Natural killer cell (primary cell): ENCODE measurements around the gene P2RX2. TPM values are rescaled to one million over a fixed set of nuclear protein-coding genes. Genes with fewer than 3 reads are reported as not detected.
A peak's percentile ranks its signal among the peaks of the same experiment; 100 is the strongest.

Source experiments
- ATAC-seq, 3 donors: fragments of 150-1000 bp in 2 of 3; fragments of 200-7000 bp in 1 of 3; cut with Tn5 transposase; 1 replicate in 1 of 3; 2 replicates in 2 of 3; pipeline ENCODE4 v1.10.0; 2021; ENCODE audit warnings: mild to moderate bottlenecking in 2 of 3, moderate library complexity in 2 of 3
- DNase-seq, 2 donors: peaks; one replicate each; pipeline versions ENCODE4 v3.0.0 to v3.0.0-alpha.2; 2013 to 2021; ENCODE audit warnings: mixed read lengths in 1 of 2
- H3K27ac ChIP-seq: one replicate; pipeline ENCODE4 v1.5.1; 2013; ENCODE audit warnings: mild to moderate bottlenecking, low read length
- H3K27me3 ChIP-seq: one replicate; pipeline ENCODE4 v1.6.1; 2013; ENCODE audit warnings: low read length; ENCODE audit not compliant: control insufficient read depth, insufficient read depth
- H3K36me3 ChIP-seq: one replicate; pipeline ENCODE4 v1.6.1; 2013; ENCODE audit warnings: low read length; ENCODE audit not compliant: control insufficient read depth, insufficient read depth
- H3K4me1 ChIP-seq: one replicate; pipeline ENCODE4 v1.6.1; 2013; ENCODE audit warnings: low read length; ENCODE audit not compliant: control insufficient read depth, insufficient read depth
- H3K4me3 ChIP-seq: one replicate; pipeline ENCODE4 v1.5.1; 2013; ENCODE audit warnings: low read length
- H3K9me3 ChIP-seq: one replicate; pipeline ENCODE4 v1.6.1; 2013; ENCODE audit warnings: low read length; ENCODE audit not compliant: control insufficient read depth, insufficient read depth
- H3K27ac Mint-ChIP-seq, 2 donors: one replicate each; pipeline ENCODE4 v1.8.0; 2022; ENCODE audit warnings: mild to moderate bottlenecking in 2 of 2, mixed read lengths in 2 of 2, moderate library complexity in 1 of 2
- H3K27me3 Mint-ChIP-seq, 2 donors: one replicate each; pipeline ENCODE4 v1.8.0; 2022; ENCODE audit warnings: low read depth in 2 of 2, mixed read lengths in 2 of 2
- H3K36me3 Mint-ChIP-seq: one replicate; pipeline ENCODE4 v1.8.0; 2022; ENCODE audit warnings: mixed read lengths
- H3K4me1 Mint-ChIP-seq, 2 donors: one replicate each; pipeline ENCODE4 v1.8.0; 2022; ENCODE audit warnings: mixed read lengths in 2 of 2
- H3K4me3 Mint-ChIP-seq: one replicate; pipeline ENCODE4 v1.8.0; 2022; ENCODE audit warnings: mild to moderate bottlenecking, moderate library complexity, mixed read lengths
- H3K9me3 Mint-ChIP-seq, 2 donors: one replicate each; pipeline ENCODE4 v1.8.0; 2022; ENCODE audit warnings: mixed read lengths in 2 of 2
- WGBS: methylation state at CpG from one replicate; pipeline ENCODE4 v1.1.7; 2013; ENCODE audit warnings: missing lambda C conversion rate; ENCODE audit not compliant: insufficient coverage; 5-methylcytosine and 5-hydroxymethylcytosine counted together
- intact Hi-C: fragments of 100-400 bp; cut with micrococcal nuclease; formaldehyde crosslinking; loops from one replicate; pipeline ENCODE4 v1.14.2; 2022
- total RNA-seq, 4 donors: library from RNA; stranded (reverse); fragments of 120-200 nt in 1 of 4; gene quantifications; one replicate each; pipeline versions ENCODE4 v1.2.3 to v1.2.4, GENCODE V29; 2013 to 2022
- TF ChIP-seq, protein P1 (sequence below): fragments of 200-600 bp; IDR thresholded peaks from one replicate; pipeline ENCODE4 v1.8.0; 2022; ENCODE audit warnings: antibody characterized with exemption

P2RX2 gene
- total RNA-seq, 3 donors from 2014 or later (not counting 1 experiment from before 2014, with no cell fraction given) = not detected

DNA sequence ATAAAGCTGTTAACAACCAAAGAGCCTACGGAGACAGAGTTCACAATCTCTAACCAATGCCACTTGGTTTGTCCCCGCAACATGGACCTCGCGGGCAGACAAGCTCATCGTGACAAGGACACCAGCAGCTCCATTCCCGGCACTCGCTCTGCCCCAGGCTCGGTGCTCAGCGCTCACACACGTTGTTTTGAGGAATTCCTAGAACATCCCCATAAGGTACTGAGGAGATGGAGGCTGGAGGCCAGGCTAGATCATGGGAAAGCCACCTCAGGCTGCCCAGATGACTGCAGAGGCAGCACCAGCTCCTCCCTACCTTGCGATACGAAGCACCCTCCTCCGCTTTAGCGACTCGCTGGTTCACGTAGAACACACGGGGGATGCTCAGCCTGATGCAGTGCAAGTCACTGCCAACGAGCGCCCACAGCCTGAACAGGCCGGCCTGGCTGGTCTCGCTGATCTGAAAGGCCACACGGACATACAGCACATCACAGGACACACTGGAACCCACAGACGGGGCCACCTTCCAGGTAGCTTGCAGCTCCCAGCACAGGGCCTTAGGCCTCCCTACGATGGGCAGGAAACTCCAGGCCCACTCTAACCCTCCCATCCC lies 30.1 kb downstream of the P2RX2 start:
- no peaks in the 10 kb centered on the region for H3K9me3 Mint-ChIP-seq

DNA sequence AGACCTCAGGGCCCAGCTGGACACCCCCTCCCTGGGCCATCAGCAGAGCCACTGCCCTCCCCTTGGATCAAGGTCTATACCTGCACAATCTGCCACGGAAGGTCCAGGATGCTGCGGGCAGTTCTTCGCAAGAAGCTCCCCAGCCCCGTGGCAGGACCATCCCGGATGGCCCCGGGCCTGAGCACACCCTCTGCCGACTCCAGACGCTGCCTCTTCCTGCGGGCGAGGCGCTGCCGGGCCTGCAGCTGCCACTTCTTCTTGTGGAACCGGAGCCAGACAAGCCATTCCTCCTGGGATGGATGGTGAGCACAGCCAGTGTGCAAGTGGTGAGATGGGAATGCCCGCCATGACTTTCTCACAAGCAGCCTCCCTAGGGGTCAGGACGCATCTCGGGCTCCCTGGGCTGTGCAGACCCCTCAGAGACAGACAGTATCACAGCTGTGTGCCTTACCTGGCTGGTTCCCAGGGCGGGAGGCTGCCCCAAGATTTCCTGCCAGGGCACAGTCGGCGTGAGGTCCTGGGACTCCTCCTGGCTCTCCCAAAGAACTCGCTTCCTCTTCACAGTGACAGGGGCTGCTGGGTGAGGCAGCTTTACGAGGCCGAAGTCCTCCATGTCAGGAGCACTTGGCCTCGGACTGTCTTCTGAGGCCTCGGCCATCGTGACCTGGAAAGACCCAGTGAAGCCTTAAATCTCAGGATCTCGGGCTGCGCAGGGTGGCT lies 30.8 kb downstream of the P2RX2 start:
- Mint-ChIP-seq H3K36me3 (no peaks in the 10 kb centered on the region), H3K4me1 (no peaks in the 10 kb centered on the region), H3K4me3 (no peak overlapping the region), H3K27ac (no peak overlapping the region), H3K27me3 (no peaks in the 10 kb centered on the region), H3K9me3 (no peaks in the 10 kb centered on the region)
- intact Hi-C loops = no loop called here
- Histone ChIP-seq H3K9me3 (no peaks in the 10 kb centered on the region), H3K27ac (no peak overlapping the region), H3K27me3 (no peaks in the 10 kb centered on the region), H3K4me1 (no peaks in the 10 kb centered on the region), H3K4me3 (no peak overlapping the region), H3K36me3 (peaks cover 32% of the 10 kb centered on the region)
- TF ChIP-seq, protein P1, sequence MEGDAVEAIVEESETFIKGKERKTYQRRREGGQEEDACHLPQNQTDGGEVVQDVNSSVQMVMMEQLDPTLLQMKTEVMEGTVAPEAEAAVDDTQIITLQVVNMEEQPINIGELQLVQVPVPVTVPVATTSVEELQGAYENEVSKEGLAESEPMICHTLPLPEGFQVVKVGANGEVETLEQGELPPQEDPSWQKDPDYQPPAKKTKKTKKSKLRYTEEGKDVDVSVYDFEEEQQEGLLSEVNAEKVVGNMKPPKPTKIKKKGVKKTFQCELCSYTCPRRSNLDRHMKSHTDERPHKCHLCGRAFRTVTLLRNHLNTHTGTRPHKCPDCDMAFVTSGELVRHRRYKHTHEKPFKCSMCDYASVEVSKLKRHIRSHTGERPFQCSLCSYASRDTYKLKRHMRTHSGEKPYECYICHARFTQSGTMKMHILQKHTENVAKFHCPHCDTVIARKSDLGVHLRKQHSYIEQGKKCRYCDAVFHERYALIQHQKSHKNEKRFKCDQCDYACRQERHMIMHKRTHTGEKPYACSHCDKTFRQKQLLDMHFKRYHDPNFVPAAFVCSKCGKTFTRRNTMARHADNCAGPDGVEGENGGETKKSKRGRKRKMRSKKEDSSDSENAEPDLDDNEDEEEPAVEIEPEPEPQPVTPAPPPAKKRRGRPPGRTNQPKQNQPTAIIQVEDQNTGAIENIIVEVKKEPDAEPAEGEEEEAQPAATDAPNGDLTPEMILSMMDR = no peak
- ATAC-seq (no peak), DNase-seq (no peak)
- WGBS = 95% methylated on average over 27 of the region's 27 CpGs

More for the DNA sequence above, 30.1 kb downstream of the P2RX2 start:
- Histone ChIP-seq H3K4me1 (no peaks in the 10 kb centered on the region), H3K36me3 (peaks cover 28% of the 10 kb centered on the region), H3K9me3 (no peaks in the 10 kb centered on the region), H3K4me3 (no peak overlapping the region), H3K27me3 (no peaks in the 10 kb centered on the region), H3K27ac (no peak overlapping the region)
- Mint-ChIP-seq H3K4me3 (no peak overlapping the region), H3K36me3 (no peaks in the 10 kb centered on the region), H3K27me3 (no peaks in the 10 kb centered on the region), H3K4me1 (no peaks in the 10 kb centered on the region), H3K27ac (no peak overlapping the region)
- WGBS = 98% methylated on average over 24 of the region's 24 CpGs
- peak in 1 of 3 donors; percentile 30 for ATAC-seq
- DNase-seq = no peak
- TF ChIP-seq, protein P1 = no peak
- intact Hi-C loops = no loop called here

DNA sequence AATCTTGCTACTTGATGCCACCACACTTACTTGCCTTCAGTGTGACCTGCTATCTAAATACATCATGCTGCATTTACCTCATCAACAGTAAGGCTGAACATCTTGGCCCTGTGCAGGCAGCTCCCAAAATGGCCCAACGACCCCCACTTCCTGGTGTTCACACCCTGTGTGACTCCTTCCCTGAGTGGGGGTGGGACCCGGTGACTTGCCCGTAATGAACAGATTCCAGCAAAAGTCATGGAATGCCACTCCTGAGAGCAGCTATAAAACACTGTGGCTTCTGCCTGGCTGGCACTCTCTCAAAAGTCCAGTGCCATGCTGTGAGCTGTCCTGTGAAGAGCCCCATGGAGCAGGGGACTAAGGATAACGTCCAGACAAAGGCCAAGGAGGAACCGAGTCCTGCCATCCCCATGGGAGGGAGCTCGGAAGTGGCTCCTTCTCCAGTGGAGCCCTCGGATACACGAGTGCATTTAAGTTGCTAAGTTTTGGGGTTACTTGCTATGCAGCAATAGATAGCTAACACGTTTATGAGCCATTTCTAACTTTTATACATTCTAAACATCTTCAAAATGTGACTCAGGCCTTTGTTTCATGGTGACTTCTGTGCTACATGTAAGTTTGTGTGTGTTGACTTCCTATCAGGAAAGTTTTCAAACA lies 33.0 kb downstream of the P2RX2 start:
- H3K4me3 ChIP-seq = no peak overlapping the region
- 83% methylated on average over 9 of the region's 9 CpGs for WGBS
- no peaks in the 10 kb centered on the region for H3K9me3 Mint-ChIP-seq
- no peak overlapping the region for H3K27ac Mint-ChIP-seq
- DNase-seq (no peak), ATAC-seq (no peak)
- no peaks in the 10 kb centered on the region for H3K27me3 ChIP-seq
- H3K36me3 Mint-ChIP-seq = peaks cover 2% of the 10 kb centered on the region
- H3K4me3 Mint-ChIP-seq = no peak overlapping the region
- intact Hi-C loops = no loop called here
- H3K4me1 ChIP-seq = no peaks in the 10 kb centered on the region
- no peak overlapping the region for H3K27ac ChIP-seq
- H3K4me1 Mint-ChIP-seq = no peaks in the 10 kb centered on the region
- H3K9me3 ChIP-seq = no peaks in the 10 kb centered on the region
- H3K27me3 Mint-ChIP-seq = no peaks in the 10 kb centered on the region
- TF ChIP-seq, protein P1 = no peak
- peaks cover 36% of the 10 kb centered on the region for H3K36me3 ChIP-seq
